Measurements from ENCODE around the gene FBXO48. TPM values are rescaled to one million over a fixed set of nuclear protein-coding genes. Genes with fewer than 3 reads are reported as not detected.

Gene FBXO48
- total RNA-seq, 1 experiment from 2014 or later = 2.5 TPM

GRCh38 chr2:68412127-68412819 is 54.8 kb downstream of the FBXO48 start:
- H3K36me3 Mint-ChIP-seq (ENCODE audit: insufficient read depth, unreplicated experiment) = no peaks in the 10 kb centered on the region
- no TSS peak for BruUV-seq (replicated peaks)

GRCh38 chr2:68411397-68412126 is 55.5 kb downstream of the FBXO48 start:
- Mint-ChIP-seq H3K9me3 (ENCODE audit: low read depth, unreplicated experiment) (no peaks in the 10 kb centered on the region), H3K4me3 (ENCODE audit: low read depth, unreplicated experiment) (no peak overlapping the region), H3K27me3 (ENCODE audit: unreplicated experiment) (peaks cover 50% of the 10 kb centered on the region), H3K36me3 (ENCODE audit: insufficient read depth, unreplicated experiment) (no peaks in the 10 kb centered on the region), H3K27ac (ENCODE audit: unreplicated experiment) (no peak overlapping the region), H3K4me1 (ENCODE audit: low read depth, unreplicated experiment) (no peaks in the 10 kb centered on the region)
- BruUV-seq (replicated peaks) = no TSS peak
- no peak for TF ChIP-seq CTCF (IDR thresholded peaks at IDR 0.05; ENCODE audit: unreplicated experiment)
- intact Hi-C loops (cut with micrococcal nuclease; ENCODE audit: unreplicated experiment) = no loop called here
- DNase-seq = no peak
- CTCF ChIA-PET = no interaction called here

More at GRCh38 chr2:68412127-68412819, 54.8 kb downstream of the FBXO48 start:
- no peaks in the 10 kb centered on the region for H3K4me1 Mint-ChIP-seq (ENCODE audit: low read depth, unreplicated experiment)
- no peaks in the 10 kb centered on the region for H3K9me3 Mint-ChIP-seq (ENCODE audit: low read depth, unreplicated experiment)
- intact Hi-C loops (cut with micrococcal nuclease; ENCODE audit: unreplicated experiment) = no loop called here
- peaks cover 50% of the 10 kb centered on the region for H3K27me3 Mint-ChIP-seq (ENCODE audit: unreplicated experiment)
- DNase-seq = no peak
- CTCF ChIA-PET = no interaction called here
- no peak overlapping the region for H3K4me3 Mint-ChIP-seq (ENCODE audit: low read depth, unreplicated experiment)
- no peak overlapping the region for H3K27ac Mint-ChIP-seq (ENCODE audit: unreplicated experiment)
- TF ChIP-seq CTCF (IDR thresholded peaks at IDR 0.05; ENCODE audit: unreplicated experiment) = no peak

Other genes with a start within 250 kb of the FBXO48 start
- 63.4 TPM in 2 replicates for gene PPP3R1, start 214.8 kb downstream of the FBXO48 start, total RNA-seq (2022)
- not detected in 2 replicates for gene CNRIP1, start 147.3 kb downstream of the FBXO48 start, total RNA-seq (2022)
- not detected in 2 replicates for gene PLEK, start 102.0 kb downstream of the FBXO48 start, total RNA-seq (2022)
- gene APLF, start 291 bp upstream of the FBXO48 start, total RNA-seq (2022) = 4.2 and 4.5 TPM in 2 replicates
- gene PROKR1, start 176.3 kb upstream of the FBXO48 start, total RNA-seq (2022) = not detected in 2 replicates